Ovary (tissue), 3 donors: ENCODE measurements around the gene LANCL2.

Experiments
- POLR2A ChIP-seq: fragments of 450-650 bp; IDR thresholded peaks from one replicate; pipeline ENCODE4 v1.6.1; 2017; ENCODE audit warnings: antibody characterized with exemption, mild to moderate bottlenecking, moderate library complexity
- TF ChIP-seq, protein P1 (sequence below), 3 donors: fragments of 450-650 bp in 2 of 3; fragments of 200-600 bp in 1 of 3; IDR thresholded peaks; one replicate each; pipeline versions ENCODE4 v1.5.1 to v1.8.0; 2016 to 2022; ENCODE audit warnings: antibody characterized with exemption in 3 of 3, mild to moderate bottlenecking in 1 of 3
- donor health status: DM: no; HTN: no; CAD: no.

DNA sequence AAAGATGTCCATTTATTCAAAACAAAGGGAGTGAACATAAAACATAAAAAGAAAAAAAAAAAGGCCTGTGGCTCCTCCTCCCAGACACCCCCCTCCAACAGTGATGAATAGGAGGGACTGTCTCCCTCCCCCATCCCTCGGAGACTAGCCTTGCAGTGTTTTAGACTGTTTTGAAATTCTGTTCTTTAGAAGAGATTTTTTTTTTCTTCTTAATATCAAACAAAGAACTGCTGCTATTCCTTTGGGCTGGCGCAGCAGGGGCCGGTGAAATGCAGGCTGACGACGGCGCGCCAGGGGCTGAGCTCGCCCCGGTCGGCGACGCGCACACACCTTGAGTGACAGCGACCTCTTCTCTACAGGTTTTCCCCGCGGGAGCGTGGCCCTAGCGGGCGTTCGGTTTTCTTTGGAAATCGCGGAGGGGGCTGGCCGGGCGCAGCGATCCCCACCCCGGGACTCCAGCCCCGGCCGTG, at the start of gene LANCL2:
- TF ChIP-seq, protein P1, sequence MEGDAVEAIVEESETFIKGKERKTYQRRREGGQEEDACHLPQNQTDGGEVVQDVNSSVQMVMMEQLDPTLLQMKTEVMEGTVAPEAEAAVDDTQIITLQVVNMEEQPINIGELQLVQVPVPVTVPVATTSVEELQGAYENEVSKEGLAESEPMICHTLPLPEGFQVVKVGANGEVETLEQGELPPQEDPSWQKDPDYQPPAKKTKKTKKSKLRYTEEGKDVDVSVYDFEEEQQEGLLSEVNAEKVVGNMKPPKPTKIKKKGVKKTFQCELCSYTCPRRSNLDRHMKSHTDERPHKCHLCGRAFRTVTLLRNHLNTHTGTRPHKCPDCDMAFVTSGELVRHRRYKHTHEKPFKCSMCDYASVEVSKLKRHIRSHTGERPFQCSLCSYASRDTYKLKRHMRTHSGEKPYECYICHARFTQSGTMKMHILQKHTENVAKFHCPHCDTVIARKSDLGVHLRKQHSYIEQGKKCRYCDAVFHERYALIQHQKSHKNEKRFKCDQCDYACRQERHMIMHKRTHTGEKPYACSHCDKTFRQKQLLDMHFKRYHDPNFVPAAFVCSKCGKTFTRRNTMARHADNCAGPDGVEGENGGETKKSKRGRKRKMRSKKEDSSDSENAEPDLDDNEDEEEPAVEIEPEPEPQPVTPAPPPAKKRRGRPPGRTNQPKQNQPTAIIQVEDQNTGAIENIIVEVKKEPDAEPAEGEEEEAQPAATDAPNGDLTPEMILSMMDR (IDR thresholded peaks at IDR 0.05): no peak
- no peak for TF ChIP-seq POLR2A
